Activated gamma-delta T cell treated with Interleukin-2 at 50 U/mL for 16 hours (primary cell): ENCODE measurements around the gene PAFAH1B2.
"Not testable (repeated sequence)": the region's sequence is repeated elsewhere in the genome, so short reads cannot be mapped to it uniquely, and the experiment has no call there.

Experiments used
- DNase-seq: peaks from one replicate; pipeline ENCODE4 v3.0.0-alpha.2; 2020

Gene PAFAH1B2

DNA sequence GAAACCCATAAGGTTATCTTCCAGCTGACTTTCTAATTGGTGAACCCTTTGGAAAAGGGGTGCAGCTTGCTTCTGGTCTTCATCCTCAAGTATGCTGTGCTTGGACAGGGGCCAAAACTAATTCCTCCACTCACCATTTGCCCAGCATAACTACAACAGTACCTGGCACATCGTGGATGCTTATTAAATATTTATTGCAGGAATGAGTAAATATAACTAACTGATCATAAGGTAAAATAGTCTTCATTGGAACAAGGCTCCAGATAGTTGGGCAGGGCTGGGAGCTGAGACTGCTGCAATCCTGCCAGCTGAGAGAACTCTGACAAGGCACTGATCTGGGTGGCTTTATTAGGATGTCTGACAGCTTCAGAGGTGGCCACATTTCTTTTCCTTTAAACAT, 32.1 kb downstream of the PAFAH1B2 start:
- DNase-seq: no peak

DNA sequence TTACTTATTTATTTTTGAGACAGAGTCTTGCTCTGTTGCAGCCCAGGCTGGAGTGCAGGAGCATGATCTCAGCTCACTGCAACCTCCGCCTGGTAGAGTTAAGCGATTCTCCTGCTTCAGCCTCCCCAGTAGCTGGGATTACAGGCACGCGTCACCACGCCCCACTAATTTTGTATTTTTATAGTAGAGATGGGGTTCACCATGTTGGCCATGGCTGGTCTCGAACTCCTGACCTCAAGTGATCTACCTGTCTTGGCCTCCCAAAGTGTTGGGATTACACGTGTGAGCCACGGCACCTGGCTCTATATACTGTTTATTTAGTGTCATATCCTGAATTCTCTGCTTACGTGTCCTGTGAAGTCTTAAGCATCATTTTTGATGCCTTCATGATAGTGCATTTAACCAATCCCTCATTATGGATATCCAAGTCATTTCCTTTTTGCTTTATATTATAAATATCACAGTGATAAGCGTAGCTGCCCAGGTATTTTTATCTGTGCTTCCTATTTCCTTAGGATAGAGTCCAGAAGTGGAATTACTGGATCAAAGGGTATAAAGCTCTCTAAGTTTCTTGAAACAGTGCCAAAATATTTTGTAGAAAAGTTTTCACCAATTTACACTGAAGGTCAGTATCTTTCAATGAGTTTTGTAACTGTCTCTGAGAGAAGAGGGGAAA, 33.6 kb downstream of the PAFAH1B2 start:
- DNase-seq: no peak

DNA sequence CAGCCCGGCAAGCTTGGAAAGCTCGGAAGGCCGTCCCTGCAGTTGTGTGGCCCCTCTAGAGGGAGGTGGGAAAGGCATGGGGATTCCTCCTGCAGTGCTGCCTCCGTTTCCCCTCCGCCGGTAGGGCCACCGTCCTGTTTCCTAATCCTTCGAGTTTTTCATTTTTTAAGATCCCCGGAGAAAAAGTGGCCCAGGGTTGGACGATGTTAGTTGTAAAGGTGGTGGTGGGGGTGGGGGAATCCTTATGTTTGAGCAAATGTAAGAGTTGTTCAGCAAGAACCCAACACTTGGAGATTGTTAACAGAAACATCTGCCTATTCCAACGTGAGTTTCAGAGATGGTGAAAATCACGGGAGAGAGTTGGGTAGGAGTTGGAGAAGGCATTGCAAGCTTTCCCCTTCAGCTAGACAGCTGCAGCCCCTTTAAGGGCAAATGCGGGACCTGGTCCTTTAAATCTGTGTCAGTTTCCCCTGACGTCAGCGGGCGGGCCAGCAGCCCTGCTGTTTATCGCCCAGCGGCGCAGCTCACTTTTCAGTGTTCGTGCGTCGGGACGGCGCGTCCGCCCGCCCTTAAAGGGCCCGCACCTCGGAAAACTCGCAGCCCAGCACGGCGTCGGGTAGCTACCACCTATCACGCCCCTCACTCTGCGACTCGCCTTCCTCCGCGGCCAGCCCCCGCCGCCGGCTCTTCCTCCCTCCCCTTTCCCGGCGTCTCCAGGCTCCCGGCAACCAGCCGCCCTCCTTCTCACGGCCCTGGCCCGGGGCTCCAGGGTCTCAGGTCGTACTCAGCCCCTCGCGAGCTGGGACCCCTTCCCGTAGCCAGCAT, 34.3 kb downstream of the PAFAH1B2 start, which contains the start of gene SIDT2:
SIDT2 (plus strand) TSS at position 534 of the 825 bp plus-strand sequence. CDS start 521 bp downstream, outside the sequence.
- peak; percentile 84 for DNase-seq

DNA sequence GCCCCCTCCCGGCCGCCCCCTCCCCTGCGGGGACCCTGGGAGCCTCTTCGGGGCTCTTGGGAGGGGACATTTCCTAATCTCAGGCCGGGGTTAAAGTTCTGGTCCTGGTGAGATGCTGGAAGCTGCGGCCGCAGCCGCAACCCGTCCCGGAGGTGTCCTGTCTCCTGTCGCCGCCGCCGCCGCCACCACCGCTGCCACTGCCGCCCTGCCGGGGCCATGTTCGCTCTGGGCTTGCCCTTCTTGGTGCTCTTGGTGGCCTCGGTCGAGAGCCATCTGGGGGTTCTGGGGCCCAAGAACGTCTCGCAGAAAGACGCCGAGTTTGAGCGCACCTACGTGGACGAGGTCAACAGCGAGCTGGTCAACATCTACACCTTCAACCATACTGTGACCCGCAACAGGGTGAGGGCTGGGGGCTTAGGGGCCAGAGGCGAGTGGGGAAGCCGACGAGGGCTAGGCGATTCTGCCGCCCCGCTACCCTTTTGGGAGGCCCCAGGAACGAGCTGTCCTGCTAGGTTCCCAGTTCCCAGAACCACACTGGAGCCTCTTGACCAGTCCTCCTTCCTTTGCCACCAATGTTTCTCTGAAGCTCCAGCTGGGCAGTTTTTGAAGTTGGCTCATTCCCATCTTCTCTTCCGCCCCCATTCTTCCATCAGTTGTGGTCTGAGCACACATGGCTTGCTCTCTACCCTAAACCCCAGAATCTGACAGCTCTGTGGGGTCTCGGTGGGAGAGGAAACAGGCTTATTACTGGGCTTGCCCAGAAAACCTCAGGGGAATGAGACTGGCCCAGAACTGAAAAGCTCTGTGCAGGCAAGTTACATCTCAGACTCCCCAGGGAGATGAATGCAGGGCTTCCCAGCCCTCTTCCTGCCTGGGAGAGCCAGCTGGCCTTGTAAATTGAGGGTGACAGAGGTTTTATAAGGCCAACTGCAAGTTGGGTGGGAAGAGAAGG, 35.2 kb downstream of the PAFAH1B2 start:
- peak; percentile 42 for DNase-seq

DNA sequence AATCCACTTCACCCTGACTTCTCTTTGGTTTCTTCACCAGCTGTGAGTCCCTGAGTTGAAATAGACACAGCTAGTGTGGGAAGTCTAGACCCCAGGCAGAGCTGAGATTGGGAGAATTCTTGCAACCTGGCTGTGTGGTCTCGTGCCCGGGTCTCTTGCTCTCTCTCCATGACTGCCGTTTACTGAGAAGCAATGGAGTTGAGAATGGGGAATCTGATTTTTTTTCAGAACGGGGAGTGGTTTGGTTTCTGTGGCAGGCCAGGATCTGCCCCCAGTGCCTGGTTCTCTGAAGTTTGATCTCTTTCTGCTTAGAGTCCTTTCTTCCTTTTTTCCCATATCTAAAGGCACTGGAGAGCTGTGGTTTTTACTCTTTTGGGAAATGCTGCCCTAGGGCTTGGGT, 35.9 kb downstream of the PAFAH1B2 start:
- DNase-seq: no peak

DNA sequence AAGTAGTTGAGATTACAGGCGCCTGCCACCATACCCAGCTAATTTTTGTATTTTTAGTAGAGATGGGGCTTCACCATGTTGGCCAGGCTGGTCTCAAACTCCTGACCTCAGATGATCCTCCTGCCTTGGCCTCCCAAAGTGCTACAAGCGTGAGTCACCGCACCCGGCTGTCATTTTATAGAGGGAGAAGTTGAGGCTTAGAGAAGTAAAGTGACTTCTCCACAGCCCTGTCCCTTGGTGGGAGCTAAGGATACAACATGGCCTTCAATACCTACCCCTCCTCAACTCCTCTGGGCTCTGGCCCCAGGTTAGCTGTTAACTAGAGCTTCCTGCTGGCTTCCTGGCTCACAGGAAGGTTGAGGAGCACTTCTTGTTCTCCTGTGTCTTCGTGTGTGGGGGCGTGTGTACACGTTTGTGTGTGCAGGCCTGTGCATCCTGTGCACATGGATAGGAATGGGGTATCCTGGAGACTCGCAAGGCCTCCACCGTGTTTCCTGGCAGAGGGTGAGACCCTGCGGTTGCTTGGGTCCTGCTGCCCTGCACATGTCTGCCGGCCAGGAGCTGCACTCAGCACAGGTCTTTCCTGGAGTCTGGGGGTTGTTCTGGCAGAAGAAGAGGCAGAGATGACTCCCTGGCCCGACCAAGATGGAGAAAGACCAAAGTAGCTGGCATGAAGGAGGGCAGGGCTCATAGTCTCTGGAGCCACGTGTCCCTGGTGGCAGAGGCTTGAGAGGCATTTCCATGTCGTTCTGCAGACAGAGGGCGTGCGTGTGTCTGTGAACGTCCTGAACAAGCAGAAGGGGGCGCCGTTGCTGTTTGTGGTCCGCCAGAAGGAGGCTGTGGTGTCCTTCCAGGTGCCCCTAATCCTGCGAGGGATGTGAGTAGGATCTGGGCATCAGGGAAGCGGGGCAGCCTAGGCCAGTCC, 36.8 kb downstream of the PAFAH1B2 start:
- DNase-seq: peak; percentile 23

DNA sequence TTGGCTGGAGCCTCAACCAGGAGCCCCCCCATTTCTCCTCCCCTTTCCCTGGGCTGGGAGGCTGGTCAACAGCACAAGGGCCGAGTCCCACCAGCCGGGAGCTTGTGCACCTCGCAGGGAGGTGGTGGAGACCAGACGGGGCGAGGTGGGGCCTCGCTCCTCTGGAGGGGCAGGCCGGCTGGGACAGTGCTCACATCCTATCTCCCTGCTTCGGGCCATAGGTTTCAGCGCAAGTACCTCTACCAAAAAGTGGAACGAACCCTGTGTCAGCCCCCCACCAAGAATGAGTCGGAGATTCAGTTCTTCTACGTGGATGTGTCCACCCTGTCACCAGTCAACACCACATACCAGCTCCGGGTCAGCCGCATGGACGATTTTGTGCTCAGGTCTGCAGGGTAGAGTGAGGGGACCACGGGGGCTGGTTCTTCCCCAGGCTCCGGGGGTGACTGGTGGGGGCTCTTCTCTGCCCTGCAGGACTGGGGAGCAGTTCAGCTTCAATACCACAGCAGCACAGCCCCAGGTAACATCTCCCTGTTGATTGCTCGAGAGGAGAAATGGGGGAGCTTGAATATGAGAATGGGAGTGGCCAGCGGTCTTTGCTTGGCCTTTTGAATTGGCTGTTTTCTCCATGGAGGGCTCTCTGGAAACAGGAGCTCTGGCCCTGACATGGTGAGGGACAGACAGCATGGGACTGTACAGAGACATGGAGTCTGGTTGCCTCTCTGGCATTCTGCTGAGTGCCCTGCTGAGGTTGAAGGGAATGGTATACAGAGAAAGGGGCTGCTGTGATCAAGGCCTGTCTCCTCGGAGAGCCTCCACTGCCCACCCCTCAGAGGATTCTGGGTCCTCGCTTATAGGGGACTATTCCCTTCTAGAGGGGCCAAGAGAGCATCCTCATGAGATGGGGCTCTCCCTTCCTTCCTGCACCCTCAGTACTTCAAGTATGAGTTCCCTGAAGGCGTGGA, 37.8 kb downstream of the PAFAH1B2 start:
- DNase-seq: no peak

DNA sequence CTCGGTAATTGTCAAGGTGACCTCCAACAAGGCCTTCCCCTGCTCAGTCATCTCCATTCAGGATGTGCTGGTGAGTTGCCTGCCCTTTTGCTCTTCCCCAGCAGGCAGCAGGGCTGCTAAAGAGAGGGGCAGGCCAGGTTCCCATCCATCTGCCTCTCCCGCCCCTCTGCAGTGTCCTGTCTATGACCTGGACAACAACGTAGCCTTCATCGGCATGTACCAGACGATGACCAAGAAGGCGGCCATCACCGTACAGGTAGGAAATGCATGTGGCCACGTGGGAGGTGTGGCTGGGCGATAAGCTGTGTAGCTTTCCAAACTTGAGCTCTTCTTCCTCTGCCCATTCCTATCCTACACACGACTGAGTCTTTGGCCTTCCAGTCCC, 38.5 kb downstream of the PAFAH1B2 start:
- DNase-seq: no peak

DNA sequence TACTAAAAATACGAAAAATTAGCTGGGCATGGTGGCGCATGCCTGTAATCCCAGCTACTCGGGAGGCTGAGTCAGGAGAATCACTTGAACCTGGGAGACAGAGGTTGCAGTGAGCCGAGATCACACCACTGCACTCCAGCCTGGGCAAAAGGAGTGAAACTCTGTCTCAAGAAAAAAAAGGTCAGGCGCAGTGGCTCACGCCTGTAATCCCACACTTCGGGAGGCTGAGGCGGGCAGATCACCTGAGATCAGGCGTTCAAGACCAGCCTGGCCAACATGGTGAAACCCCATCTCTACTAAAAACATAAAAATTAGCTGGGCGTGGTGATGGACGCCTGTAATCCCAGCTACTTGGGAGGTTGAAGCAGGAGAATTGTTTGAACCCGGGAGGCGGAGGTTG, 39.1 kb downstream of the PAFAH1B2 start:
- DNase-seq: not testable (repeated sequence)

DNA sequence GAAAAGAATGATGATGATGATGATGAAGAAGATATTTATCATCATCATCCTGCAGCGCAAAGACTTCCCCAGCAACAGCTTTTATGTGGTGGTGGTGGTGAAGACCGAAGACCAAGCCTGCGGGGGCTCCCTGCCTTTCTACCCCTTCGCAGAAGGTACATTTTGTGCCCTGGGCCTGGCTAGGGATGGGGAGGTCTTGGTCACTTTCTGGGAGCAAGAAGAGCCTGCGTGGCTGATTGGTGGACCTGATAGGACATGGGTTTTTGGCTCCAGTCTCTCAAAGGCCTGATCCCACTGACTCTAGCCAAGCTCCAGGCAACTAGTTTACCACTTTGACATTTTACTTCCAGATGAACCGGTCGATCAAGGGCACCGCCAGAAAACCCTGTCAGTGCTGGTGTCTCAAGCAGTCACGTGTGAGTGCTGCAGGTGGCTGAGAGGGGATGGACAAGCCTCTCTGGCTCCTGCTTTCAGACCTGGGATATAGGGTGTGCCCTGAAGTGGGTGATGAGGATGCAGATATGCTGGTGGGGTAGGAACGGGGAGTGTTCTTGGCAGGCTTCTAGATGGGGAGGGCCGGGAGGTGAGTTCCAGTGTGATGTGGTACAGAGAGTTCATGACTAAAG, 39.8 kb downstream of the PAFAH1B2 start:
- no peak for DNase-seq

DNA sequence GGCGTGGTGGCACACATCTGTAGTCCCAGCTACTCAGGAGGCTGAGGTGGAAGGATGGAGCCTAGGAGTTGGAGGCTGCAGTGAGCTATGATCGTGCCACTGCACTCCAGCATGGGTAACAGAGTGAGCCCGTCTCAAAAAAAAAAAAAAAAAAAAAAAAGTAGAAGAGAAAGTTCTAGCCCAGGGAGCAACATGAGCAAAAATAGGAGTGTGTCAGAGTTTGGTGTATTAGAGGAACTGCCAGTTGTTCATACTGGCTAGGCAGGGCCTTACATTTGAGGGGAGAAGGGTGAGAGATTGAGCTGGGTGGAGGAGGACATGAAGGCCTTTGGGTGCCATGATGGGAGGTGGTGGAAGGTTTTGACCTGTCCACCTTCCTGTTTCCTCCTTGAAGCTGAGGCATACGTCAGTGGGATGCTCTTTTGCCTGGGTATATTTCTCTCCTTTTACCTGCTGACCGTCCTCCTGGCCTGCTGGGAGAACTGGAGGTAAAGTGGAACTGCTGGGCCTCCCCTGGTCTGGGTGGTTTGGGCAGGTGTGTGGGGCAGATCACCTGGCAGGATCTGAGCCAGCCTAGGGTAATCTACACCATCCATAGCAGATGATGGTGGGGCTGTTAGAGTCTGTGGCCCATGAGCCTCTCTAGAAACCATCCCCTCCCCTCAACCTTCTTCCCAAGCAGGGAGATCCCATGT, 41.8 kb downstream of the PAFAH1B2 start:
- DNase-seq: no peak

DNA sequence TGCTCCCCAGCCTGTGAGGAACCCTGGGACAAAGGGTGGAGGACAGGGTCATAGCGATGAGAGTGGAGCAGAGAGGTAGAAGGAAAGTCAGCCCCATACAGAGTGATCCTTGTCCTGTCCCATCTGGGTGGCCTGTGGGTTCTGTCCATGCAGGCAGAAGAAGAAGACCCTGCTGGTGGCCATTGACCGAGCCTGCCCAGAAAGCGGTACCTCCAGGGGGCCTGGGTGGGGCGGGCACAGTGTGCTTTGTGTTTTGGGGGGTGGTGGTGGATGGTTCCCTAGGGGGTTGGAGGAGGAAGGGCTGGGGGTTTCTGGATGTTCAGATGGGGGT, 42.3 kb downstream of the PAFAH1B2 start:
- DNase-seq: no peak

DNA sequence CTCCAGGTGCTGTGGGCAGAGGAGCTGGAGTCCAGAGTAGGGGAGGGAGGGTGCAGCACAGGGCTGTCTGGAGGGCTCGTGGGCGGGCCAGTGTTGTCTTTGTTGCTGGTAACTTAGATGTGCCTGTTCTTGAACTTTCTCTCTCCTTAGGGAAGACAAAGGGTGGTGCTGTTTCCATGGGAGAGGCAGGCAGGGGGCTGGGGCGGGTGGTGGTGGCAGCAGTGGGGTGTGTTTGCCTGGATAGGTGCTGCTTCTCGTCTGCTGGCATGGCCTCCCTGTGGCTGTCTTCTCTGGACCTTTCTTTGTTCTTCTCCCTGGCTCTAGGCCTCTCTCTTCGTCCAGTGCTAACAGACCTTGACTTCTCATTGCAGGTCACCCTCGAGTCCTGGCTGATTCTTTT, 42.9 kb downstream of the PAFAH1B2 start:
- no peak for DNase-seq

DNA sequence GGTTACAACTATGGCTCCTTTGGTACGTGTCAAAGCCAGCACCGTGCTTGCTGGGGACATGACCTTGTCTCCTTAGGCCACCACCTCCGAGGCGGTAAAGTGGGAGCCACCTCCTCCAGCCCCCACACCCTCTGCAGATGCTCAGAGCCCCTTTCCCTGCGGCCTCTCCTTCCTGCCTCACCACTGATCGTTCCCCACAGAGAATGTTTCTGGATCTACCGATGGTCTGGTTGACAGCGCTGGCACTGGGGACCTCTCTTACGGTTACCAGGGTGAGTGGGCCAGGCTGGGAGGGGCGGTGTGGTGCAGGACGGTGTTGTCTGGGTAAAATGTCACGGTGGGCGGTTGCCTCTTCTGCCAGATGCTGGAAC, 43.3 kb downstream of the PAFAH1B2 start:
- no peak for DNase-seq

DNA sequence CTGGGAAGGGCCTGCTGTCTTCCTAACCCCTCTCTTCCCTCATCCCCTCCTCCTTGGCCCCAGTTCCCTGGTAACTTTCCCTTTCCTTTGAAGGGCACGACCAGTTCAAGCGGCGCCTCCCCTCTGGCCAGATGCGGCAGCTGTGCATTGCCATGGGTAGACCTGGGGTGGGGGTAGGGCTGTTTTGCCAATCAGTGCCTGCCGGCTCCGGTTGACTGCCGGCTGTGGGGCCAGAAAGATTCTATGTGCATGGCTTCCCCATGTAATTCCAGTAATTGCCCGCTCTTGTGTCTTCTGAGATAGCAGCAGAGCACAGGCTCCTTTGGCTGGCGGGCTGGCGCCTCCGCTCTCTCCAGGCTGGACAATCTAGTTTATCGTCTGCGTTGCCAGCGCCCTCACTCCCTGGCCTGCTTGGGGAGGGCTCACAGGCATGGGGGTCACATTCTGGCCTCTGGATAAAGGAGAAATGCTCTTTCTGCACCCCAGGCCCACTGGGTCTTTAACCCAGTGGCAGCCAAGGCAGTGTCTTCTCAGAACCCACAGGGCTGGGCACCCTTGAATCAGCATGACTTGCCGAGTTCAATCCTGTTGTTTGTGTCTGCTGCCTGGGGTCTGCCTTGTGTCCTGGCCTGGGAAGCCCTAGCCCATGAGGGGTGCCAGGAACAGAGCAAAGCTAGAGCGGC, 43.9 kb downstream of the PAFAH1B2 start:
- DNase-seq: no peak

DNA sequence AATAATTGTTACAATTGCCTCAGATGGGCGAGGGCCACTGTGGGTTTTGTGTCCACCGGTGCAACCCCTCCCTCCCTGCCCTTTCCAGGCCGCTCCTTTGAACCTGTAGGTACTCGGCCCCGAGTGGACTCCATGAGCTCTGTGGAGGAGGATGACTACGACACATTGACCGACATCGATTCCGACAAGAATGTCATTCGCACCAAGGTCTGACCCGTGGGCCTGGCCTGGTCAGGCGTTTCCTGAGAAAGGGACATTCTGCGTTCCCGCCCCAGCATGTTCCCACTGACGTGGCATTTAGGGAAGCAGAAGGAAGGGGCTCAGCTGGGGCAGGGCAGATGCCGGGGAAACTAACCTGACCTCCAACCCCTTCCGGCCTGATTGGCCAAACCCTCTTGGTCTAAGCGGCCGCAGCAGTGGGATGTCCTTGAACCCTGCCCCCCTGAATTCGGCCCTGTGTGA, 44.6 kb downstream of the PAFAH1B2 start:
- no peak for DNase-seq

DNA sequence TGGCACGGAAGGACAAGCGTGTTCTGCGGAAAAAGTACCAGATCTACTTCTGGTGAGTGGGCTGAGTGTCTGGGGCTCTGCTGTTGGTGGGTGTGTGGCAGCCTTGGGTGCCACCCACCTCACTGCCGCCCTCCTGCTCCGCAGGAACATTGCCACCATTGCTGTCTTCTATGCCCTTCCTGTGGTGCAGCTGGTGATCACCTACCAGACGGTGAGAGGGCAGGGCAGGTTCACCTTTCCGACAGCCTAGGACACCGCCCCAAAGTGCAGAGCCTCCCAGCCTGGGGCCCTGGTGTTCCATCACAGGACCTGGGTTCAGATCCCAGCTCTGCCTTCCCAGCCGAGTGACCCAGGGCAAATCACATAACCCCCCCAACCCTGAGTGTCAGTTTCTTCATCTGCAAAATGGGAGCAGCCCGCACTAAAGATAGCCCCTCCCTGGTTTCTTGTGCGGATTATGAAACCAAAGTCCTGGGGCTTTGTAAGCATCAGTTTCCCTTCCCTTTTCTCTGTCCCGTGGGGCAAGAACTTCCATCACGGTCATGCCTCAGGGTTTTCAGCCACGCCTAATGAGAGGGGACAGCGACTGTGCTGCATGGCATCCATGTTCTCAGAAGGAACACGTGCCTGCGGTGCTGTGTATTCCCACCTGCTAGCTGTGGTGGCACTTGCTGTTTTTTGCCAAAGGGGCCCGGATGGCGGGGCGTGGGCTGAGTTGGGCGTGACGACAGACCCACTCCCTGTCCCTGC, 45.3 kb downstream of the PAFAH1B2 start:
- no peak for DNase-seq

DNA sequence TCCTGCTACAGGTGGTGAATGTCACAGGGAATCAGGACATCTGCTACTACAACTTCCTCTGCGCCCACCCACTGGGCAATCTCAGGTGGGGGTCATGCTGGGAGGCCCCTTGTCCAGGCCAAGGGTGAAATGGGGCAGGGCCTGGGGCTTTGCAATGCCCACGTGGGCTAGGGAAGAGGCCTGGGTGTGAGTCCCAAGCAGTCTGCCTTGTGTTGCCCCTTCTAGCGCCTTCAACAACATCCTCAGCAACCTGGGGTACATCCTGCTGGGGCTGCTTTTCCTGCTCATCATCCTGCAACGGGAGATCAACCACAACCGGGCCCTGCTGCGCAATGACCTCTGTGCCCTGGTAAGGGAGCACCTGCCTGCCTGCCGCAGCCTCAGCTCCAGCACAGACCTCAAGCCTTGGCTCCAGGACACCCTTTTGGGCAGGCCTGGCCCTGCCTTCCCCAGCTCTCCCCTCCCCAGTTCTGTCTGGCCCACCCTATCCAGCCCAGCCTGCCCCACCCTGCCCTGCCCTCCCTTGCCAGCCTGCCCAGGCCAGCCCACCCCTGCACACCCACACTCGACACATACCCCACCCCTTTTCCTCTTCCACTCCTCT, 46.0 kb downstream of the PAFAH1B2 start:
- DNase-seq: no peak
